SH-SY5Y (cell line): ENCODE data around the gene PER2.

Source experiments
- GATA2 ChIP-seq: IDR thresholded peaks from 2 replicates; pipeline ENCODE4 v1.6.1; 2011; ENCODE audit warnings: mild to moderate bottlenecking, low read depth, low read length
- GATA3 ChIP-seq: IDR thresholded peaks from 2 replicates; pipeline ENCODE4 v1.6.1; 2011; ENCODE audit warnings: low read depth, mild to moderate bottlenecking, low read length, moderate library complexity

The PER2 gene

DNA sequence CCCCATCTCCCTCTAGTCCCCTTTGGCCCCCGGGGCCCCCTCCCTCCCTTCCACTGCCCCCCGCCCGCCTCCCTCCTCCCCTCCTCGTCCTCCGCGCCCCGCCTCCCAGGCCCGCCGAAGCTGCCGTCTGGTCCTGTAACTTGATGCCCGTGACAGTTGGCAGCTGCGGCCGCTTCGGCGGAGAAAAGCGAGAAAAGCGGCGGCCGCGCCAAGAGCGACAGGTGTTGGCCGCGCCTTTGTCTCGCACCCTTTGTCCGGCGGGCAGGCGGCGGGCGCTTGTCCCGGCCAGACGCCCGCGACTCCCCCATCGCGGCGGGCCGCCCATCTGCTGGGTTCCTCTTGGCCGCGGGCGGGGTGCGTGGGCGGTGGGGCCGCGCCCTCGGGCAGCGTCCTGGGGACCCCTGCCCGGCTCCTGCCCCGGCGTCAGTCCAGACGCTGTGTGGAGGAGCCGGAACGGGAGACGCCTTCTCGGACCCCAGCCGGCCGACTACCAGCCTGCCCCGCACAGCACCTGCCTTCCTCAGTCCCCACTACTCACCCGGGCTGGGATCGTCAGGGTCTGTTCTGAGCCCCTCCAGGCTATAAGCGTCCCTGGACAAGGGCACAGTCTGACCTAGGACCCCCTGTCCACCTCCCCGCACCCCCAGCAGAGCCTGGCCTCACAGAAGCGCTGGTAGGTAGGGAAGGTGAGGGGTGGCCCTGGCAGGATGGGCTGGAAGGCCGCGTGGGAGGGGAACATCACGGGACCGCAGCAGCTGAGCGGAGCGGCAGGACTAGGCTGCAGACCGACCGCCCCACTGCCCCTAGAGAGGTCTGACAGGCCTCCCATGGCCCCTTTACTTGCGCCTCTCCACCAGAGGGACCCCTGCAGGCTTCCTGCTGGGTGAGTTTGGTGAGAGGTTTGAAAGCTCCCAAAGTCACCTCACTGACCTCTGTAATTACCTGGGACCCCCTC, 47.4 kb downstream of the PER2 start:
- TF ChIP-seq GATA2 (no peak), GATA3 (no peak)

DNA sequence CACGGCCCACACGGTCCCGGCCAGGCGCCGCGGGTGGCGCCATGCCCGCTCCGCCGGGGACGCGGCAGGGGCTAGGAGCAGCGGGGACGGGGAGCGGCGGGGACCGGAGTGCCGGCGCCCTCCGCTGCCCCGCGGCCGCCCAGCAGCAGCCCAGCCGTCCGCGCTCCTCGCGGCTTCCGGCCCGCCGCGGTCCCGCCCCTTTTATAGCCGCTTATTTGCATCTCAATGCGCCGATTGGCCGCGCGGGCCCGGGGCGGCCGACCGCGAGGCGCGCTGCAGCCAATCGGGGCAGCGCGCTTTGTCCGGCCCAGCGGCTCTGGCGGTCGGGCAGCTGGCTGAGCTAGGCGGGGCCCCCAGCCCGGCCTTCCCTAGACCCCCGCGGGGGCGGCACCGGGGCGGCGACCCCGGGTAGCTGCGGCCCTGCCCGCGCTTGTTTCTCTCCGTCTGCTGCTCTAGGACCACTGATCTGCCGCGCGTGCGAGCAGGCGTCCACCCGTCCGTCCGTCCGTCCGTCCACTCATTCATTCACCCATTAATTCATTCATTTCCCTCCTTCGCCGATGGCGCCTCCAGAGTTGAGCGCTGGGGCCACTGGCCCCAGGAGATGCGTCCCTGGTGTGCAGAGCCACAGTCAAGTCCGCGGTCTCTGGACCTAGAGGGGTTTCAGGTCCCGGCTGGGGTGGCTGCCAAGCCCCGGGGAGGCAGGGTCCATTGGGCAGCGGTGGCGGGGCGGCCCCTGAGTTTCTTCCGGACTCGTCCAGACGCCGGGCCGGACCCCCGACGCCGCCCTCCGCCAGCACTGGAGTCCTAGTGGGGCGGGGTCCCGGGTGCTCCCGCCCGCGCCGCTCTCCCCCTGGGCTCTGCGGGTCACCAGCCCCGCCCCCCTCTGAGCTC, 48.3 kb downstream of the PER2 start, which contains the start of gene HES6:
Gene HES6, minus strand, starts transcription at position 176 of the 894 bp plus-strand sequence. Its CDS starts 133 bp downstream, at position 43.
- TF ChIP-seq GATA3 (no peak), GATA2 (no peak)

DNA sequence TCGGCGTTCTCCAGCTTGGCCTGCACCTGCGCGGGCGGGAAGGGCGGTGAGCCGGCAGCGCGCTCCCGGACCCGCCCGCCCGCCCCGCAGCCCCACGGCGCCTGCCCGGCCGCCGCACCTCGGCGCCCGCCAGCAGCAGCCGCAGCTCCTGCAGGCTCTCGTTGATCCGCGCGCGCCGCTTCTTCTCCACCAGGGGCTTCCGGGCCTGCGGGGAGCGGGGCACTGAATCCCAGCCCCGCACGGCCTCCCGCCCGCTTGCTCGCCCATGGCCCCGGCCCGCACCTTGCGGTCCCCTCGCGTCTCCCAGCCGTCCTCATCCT, 48.9 kb downstream of the PER2 start:
- TF ChIP-seq GATA3 (no peak), GATA2 (no peak)

DNA sequence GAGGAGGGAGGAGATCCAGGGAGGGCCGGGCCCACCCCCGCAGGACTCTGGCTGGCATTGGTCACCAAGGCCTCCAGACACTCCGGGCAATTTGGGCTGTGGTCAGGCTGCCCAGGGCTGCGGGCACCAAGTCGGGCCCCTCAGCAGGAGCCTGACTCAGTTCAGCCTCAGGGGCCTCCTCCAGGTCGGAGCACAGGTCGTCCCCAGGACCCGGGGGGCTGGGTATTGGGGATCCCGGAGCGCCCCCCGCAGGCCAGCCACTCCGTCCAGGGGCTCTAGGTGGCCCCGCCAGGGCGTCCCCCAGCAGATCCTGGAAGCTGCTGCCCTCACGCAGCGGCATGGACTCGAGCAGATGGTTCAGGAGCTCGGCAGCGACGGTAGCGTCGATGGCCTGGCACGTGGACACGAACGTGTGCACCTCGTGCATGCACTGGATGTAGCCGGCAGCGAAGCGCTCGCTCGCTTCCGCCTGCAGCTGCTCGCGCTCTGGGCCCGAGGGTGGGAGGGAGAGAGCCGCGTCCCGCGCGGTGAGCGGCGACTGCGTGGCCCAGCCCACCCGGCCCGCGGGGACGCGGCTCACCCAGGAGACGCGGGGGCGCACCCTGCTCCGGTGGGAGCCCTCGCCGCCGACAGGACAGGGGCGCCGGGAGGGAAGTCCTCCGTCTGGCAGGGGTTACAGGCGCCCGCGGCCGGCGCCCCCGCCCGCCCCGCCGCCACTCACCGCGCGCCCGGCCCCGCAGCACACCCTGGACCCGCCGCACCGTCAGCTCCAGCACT, 49.5 kb downstream of the PER2 start:
- TF ChIP-seq GATA3 (no peak), GATA2 (no peak)

DNA sequence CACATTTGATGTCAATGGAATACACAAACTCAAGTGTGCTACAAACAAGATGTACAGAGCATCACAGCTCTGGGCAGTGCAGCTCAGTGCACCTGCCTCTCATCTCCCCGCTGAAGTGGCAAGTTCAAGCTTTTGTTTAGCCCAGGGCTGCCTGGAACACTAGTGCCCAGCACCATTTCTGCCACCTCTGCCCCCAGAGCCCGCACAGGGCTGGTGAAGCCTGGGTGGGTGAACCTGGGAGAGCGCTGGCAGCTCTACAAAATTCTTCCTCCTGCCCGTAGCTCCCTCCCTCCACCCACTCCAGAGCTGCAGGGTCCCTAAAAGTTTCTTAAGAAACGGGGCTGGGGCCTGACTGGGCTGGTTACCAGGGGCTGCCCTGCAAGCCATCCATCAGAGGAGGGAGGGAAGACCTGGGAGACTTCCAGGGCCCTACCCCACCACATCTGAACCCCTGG, 50.1 kb downstream of the PER2 start:
- no peak for TF ChIP-seq GATA2
- TF ChIP-seq GATA3 = no peak

DNA sequence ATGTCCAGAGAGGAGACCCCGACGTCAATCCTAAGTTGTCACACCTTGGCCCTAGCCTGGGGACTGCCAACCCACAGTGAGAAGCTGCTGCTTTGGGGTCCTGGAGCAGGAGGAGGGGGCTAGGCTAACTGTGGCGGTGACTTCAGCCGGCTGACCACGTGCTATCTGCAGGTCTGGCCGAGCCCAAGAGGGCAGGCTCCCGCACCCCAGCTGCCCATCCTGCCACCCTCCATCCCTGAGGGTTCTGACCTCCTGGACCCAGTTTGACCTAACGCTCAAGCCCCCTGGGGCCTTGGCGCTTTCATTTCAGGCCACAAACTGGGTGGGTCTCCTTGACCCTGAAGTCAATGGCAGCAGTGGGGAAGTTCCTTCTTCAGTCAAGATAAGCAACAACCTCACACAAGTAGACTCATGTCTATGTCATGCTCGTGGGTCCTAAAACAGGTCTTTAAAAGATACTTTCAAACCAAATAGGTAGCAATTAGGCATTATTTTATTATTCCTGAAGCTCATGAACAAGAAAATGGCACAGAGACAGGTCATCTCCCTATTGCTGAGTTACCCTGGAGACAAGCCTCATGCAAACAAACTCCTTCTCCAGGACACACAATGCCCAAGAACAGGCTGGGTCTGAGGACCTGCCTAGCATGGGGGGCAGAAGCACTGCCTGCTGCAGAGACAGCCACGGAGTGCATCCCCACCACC, 50.8 kb downstream of the PER2 start:
- TF ChIP-seq GATA2 (no peak), GATA3 (no peak)

DNA sequence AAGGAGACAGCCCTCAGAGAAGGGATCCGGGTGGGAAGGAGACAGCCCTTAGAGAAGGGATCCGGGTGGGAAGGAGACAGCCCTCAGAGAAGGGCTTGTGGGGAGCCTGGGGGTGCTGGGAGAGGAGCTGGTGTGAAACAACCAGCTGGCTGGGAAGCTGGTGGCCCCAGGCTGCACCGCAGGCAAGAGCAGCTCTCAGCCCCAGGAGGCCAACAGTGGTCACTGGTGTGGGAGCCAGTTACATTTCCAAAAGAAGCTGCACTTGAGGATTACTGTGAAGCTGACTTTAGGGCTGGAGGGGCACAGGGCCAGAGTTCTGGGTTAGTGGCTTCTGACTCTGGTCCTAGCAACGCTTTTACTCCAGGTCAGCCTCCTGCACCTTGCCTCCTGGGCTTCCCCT, 51.8 kb downstream of the PER2 start:
- no peak for TF ChIP-seq GATA3
- TF ChIP-seq GATA2 = no peak

DNA sequence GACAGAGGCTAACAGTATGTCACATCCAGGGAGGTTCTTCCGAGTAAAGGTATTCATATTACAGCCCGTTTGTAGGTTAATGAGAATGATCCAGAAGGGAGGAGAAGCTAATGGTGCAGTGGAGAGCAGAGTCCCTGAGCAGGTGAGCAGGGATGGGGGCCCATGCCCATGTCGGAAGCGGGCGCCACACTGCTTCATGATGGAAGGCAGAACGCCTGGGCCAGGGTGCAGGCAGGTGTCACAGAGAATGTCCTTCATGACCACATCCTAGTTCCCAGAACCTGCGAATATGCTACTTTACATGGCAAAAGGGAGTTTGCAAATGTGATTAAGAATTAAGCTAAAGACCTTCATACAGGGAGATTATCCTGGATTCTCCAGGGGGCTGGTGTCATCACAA, 52.6 kb downstream of the PER2 start:
- TF ChIP-seq GATA2 (no peak), GATA3 (no peak)

DNA sequence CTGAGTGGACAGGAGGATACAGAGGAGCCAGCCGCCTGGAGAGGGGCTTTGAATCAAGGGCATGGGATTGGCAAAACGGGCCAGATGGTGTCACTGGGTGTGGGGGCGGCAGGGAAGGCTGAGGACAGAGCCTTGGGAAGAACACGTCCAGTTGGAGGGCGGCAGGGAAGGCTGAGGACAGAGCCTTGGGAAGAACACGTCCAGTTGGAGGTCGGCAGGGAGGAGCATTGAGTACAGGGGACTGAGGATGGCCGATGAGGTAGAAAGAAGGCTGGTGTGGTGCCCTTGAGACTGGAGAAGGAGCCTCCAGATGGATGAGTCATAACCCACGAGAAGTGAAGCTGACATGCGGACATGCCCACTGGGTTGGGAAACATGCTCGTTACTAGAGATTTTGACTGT, 53.1 kb downstream of the PER2 start:
- no peak for TF ChIP-seq GATA2
- TF ChIP-seq GATA3 = no peak

DNA sequence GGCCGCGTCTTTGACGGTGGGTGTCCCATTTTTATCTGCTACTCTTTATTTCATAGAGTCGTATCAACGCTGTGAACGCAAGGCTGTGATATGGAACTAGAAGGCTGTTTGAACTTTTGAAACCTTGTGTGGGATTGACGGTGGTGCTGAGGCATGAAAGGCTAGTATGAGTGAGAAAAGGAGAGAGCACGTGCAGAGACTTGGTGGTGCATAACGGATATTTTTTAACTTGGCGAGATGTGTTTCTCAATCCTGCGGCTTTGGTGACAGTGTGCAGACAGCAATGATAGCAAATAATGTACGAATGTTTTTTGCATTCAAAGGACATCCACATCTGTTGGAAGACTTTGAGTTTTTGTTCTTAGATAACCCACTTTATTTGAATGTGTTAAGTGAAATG, 54.8 kb downstream of the PER2 start:
- no peak for TF ChIP-seq GATA3
- TF ChIP-seq GATA2 = no peak

DNA sequence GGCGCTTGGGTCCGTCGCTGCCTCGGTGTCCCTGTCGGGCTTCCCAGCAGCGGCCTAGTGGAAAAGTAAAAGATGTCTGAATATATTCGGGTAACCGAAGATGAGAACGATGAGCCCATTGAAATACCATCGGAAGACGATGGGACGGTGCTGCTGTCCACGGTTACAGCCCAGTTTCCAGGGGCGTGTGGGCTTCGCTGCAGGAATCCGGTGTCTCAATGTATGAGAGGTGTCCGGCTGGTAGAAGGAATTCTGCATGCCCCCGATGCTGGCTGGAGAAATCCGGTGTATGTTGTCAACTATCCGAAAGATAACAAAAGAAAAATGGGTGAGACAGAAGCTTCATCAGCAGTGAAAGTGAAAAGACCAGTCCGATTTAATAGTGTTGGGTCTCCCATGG, 56.6 kb downstream of the PER2 start:
- TF ChIP-seq GATA2 = no peak
- no peak for TF ChIP-seq GATA3

DNA sequence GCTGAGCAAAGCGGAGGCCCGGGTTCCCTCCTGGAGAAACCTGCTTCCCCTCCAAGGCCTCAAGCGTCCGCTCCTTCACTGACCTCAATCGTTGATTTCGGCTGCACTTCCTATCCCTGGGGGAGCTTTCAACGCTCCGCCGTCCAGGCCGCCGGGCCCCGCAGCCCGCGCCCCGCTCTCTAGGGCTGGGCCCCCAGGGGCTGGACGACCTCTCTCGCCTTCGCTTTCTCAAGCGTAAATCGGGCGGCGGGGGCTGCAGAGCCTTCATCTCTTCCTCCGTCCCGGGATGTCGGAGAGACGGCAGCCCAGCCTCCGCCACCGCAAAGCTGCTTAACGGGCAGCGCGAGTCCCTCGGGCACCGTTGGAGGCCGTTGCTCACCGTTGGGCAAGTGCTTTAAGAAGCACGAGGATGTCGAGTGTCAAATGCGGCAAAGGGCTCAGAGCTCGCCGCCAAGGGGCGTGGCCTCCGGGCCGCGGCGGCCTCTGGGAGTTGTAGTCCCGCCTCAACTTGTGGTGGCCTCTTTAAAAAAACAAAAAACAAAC, 57.1 kb downstream of the PER2 start:
- TF ChIP-seq GATA2 = no peak
- TF ChIP-seq GATA3 = no peak

DNA sequence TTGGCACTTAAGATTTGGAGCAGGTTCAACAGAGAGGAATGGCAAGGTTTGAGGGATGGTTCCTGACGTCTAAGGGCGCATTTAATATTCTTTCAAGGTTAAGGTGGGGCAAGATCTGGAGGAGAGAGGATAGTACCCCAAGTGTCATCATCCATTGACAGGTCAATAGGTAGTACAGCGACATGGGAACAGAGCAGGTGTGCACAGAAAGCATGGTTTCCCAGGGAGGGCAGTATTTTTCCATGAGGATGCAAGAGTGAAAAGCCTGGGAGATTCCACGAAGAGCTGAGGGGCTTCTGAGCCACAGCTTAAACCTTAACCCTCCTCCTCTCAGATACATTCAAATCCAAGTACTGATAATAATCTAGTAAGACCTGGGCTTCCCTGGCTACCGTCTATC, 57.7 kb downstream of the PER2 start:
- TF ChIP-seq GATA3 = no peak
- no peak for TF ChIP-seq GATA2
